Calu3 (cell line): Measurements from ENCODE around the gene KNL1. TPM values are rescaled to one million over a fixed set of nuclear protein-coding genes. Genes with fewer than 3 reads are reported as not detected.

Experiments used
- BruUV-seq: library from RNA; stranded (reverse); fragments of 400-500 nt; replicated peaks from 2 replicates; lab custom pipeline; 2021; lab: Mats Ljungman, UMichigan
- CTCF ChIA-PET: fragments of 300-600 bp; sonication (Branson Sonifier 250); formaldehyde crosslinking; loops from one replicate; lab custom pipeline; 2022; ENCODE audit warnings: antibody characterized with exemption; lab: Charles Lee
- DNase-seq: peaks from one replicate; pipeline ENCODE4 v3.0.0; 2022
- H3K27ac Mint-ChIP-seq: one replicate; pipeline ENCODE4 v1.8.0; 2022; ENCODE audit warnings: mixed read lengths; ENCODE audit not compliant: unreplicated experiment
- H3K27me3 Mint-ChIP-seq: one replicate; pipeline ENCODE4 v1.8.0; 2022; ENCODE audit warnings: mixed read lengths; ENCODE audit not compliant: unreplicated experiment
- H3K36me3 Mint-ChIP-seq: one replicate; pipeline ENCODE4 v1.8.0; 2022; ENCODE audit warnings: mild to moderate bottlenecking, moderate library complexity, mixed read lengths; ENCODE audit not compliant: insufficient read depth, unreplicated experiment
- H3K4me1 Mint-ChIP-seq: one replicate; pipeline ENCODE4 v1.8.0; 2022; ENCODE audit warnings: mild to moderate bottlenecking, low read depth, mixed read lengths; ENCODE audit not compliant: unreplicated experiment
- H3K4me3 Mint-ChIP-seq: one replicate; pipeline ENCODE4 v1.8.0; 2022; ENCODE audit warnings: mild to moderate bottlenecking, low read depth, moderate library complexity, mixed read lengths; ENCODE audit not compliant: unreplicated experiment
- H3K9me3 Mint-ChIP-seq: one replicate; pipeline ENCODE4 v1.8.0; 2022; ENCODE audit warnings: low read depth, mixed read lengths; ENCODE audit not compliant: unreplicated experiment
- CTCF ChIP-seq: fragments of 200-600 bp; IDR thresholded peaks from one replicate; pipeline ENCODE4 v1.8.0; 2022; ENCODE audit warnings: antibody characterized with exemption; ENCODE audit not compliant: unreplicated experiment
- intact Hi-C: fragments of 100-400 bp; cut with micrococcal nuclease; formaldehyde crosslinking; loops from one replicate; pipeline ENCODE4 v1.10.0; 2022; ENCODE audit not compliant: unreplicated experiment
- total RNA-seq: library from RNA; stranded (reverse); gene quantifications from 2 replicates; pipeline ENCODE4 v1.2.3, GENCODE V29; 2022

The KNL1 gene
- total RNA-seq, 1 experiment from 2014 or later, result 19.0 TPM

GRCh38 chr15:40639677-40640076, 45.6 kb downstream of the KNL1 start:
- Mint-ChIP-seq H3K27me3 (no peaks in the 10 kb centered on the region), H3K36me3 (no peaks in the 10 kb centered on the region), H3K9me3 (no peaks in the 10 kb centered on the region), H3K4me3 (no peak overlapping the region), H3K4me1 (no peaks in the 10 kb centered on the region), H3K27ac (no peak overlapping the region)
- BruUV-seq, result no TSS peak
- CTCF ChIA-PET, result interaction anchor here (0.7 kb wide), 1 partner anchor 198 kb away, joined by 4 read pairs; no protein-coding TSS in a partner anchor
- intact Hi-C loops, result no loop called here
- no peak for TF ChIP-seq CTCF
- DNase-seq, result no peak

GRCh38 chr15:40647523-40647922, 53.5 kb downstream of the KNL1 start:
- DNase-seq, result no peak
- Mint-ChIP-seq H3K27ac (no peak overlapping the region), H3K9me3 (no peaks in the 10 kb centered on the region), H3K36me3 (peaks cover 9% of the 10 kb centered on the region), H3K27me3 (no peaks in the 10 kb centered on the region), H3K4me1 (no peaks in the 10 kb centered on the region), H3K4me3 (no peak overlapping the region)
- CTCF ChIA-PET, result no interaction called here
- no TSS peak for BruUV-seq
- TF ChIP-seq CTCF, result no peak
- intact Hi-C loops, result no loop called here

- no peak for TF ChIP-seq CTCF
- H3K4me1 Mint-ChIP-seq, result no peaks in the 10 kb centered on the region
- no peak overlapping the region for H3K27ac Mint-ChIP-seq
- CTCF ChIA-PET, result interaction anchor here (0.7 kb wide), 1 partner anchor 9 kb away, joined by 3 read pairs; no protein-coding TSS in a partner anchor
- no peaks in the 10 kb centered on the region for H3K27me3 Mint-ChIP-seq
- DNase-seq, result no peak
- peaks cover 9% of the 10 kb centered on the region for H3K36me3 Mint-ChIP-seq
- H3K4me3 Mint-ChIP-seq, result no peak overlapping the region
- BruUV-seq, result no TSS peak
- H3K9me3 Mint-ChIP-seq, result no peaks in the 10 kb centered on the region
- intact Hi-C loops, result no loop called here
Measured at GRCh38 chr15:40650479-40650878, 56.4 kb downstream of the KNL1 start.

GRCh38 chr15:40660686-40661085, 66.6 kb downstream of the KNL1 start:
- no peak for DNase-seq
- BruUV-seq, result no TSS peak
- H3K36me3 Mint-ChIP-seq, result no peaks in the 10 kb centered on the region
- no peaks in the 10 kb centered on the region for H3K27me3 Mint-ChIP-seq
- CTCF ChIA-PET, result no interaction called here
- no peak overlapping the region for H3K27ac Mint-ChIP-seq
- H3K4me3 Mint-ChIP-seq, result no peak overlapping the region
- H3K4me1 Mint-ChIP-seq, result no peaks in the 10 kb centered on the region
- intact Hi-C loops, result no loop called here
- no peaks in the 10 kb centered on the region for H3K9me3 Mint-ChIP-seq
- no peak for TF ChIP-seq CTCF
